Measurements from ENCODE around the gene DCP2.
"Not testable (repeated sequence)": the region's sequence is repeated elsewhere in the genome, so short reads cannot be mapped to it uniquely, and the experiment has no call there.

DCP2 gene

GRCh38 chr5:112976432-112977309 lies at the start of gene DCP2:
TSS of gene DCP2 (plus strand) at chr5:112976798. CDS start at chr5:112976934, 136 bp downstream.
- peak; percentile 93 for DNase-seq

DNA sequence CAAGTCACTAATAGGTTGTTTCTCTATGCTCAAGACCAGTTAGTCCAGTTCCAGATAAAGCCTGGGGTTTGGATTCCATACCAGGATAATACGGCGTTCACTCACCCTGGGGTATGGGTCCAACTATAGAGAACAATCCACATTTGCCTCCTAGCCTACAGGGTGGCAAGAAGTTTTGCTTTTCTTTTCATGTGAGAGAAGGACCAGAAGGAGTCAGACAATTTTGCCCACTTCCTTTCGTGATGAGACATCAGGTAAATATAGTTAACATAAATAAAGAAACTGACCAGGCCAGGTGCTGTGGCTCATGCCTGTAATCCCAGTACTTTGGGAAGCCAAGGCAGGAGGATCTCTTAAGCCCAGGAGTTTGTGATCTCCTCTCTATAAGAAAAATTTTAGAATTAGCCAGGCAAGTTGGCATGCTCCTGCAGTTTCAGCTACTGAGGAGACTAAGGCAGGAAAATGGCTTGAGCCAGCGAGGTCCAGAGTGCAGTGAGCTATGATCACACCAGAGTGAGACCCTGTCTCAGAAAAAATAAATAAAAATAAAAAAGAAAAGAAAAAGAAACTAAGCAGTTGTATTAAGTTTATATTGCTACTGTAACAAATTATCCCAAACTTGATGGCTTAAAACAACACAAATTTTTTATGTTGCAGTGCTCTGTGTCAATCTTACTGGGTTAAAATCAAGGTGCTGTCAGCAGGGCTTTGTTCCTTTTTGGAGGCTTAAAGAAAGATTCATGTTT lies 47.1 kb upstream of the DCP2 start:
- DNase-seq: no peak

- no peak for DNase-seq
Observed at GRCh38 chr5:112930082-112930344, 46.6 kb upstream of the DCP2 start.

DNA sequence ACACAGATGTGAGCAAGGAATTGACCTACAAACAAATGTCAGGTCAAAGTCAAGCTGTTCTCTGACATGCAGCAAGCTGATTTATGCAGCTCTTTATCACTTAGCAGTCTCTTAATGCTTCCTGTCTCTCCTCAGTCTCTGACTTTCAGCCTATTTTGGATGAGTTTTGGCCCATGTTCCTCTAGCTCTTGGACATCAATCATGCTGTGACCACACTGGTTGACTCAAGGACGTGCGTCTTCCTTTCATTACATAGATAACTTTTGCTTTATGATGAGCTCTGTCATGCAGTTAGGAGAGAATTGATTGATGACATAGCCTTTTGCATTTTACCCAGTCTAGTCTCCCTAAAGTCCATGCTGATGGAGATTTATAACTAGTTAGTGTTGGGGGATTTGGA lies 45.1 kb upstream of the DCP2 start:
- no peak for DNase-seq

GRCh38 chr5:112933105-112933504 lies 43.5 kb upstream of the DCP2 start:
- no peak for DNase-seq

DNA sequence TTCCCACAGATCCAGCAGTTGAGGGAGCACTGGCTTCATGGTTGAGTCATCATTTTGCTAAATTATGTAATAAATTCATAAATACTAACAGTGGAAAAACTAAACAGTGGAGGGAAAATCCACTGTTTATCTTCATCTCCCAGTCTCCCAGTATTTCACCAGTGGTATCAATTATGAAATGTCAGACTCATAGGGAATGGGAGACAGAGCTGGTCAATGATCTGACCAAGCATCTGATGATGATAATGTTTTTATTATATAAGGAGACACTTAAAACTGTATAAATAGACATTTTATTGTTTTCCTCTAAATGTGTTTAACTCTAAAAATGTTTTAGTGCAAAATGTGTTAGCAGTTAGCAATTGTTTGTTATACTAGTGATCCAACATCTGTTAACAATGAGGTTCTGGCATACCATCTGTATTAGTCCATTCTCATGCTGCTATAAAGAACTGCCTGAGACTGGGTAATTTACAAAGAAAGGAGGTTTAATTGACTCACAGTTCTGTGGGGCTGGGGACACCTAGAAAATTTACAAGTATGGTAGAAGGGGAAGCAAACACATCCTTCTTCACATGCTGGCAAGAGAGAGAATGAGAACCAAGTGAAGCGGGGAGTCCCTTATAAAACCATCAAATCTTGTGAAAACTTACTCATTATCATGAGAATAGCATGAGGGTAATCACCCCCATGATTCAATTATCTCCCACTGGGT lies 42.8 kb upstream of the DCP2 start:
- no peak for DNase-seq

- DNase-seq: no peak
Observed at GRCh38 chr5:112934366-112934663, 42.3 kb upstream of the DCP2 start.

GRCh38 chr5:112935675-112936074 lies 40.9 kb upstream of the DCP2 start:
- DNase-seq: no peak

DNA sequence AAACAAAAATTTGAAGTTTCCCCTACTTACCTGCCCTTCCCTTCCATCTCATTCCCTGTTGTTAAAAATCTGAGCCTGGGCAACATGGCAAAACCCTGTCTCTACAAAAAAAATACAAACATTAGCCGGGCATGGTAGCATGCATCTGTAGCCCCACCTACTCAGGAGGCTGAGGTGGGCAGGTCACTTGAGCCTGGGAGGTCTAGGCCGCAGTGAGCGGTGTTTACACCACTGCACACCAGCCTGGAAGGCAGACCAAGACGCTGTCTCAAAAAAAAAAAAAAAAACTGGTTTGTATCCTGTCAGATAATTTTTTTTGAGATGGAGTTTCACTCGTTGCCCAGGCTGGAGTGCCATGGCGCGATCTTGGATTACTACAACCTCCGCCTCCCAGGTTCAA lies 38.3 kb upstream of the DCP2 start:
- DNase-seq: no peak

GRCh38 chr5:112940670-112941069 lies 35.9 kb upstream of the DCP2 start:
- DNase-seq: no peak

DNA sequence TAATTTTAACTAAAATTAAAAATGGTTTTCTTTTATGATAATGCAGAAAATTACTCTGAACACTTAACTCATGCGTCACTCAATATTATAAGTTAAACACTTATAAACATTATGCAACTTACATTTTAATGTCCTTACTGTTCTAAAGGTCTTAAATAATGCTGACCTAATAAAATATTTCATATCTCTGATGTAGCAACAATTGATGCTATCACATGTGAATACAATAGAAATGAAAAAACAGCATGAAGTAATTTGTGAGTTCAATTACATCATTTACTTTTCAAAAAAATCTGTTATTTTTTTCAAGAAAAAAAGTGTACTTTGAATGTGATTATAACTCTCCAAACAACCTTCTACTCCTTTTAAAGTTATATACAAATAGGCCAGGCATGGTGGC lies 28.1 kb upstream of the DCP2 start:
- no peak for DNase-seq

GRCh38 chr5:112951124-112951702 lies 25.4 kb upstream of the DCP2 start:
- DNase-seq: no peak

- no peak for DNase-seq
Observed at GRCh38 chr5:112956606-112957005, 20.0 kb upstream of the DCP2 start.

DNA sequence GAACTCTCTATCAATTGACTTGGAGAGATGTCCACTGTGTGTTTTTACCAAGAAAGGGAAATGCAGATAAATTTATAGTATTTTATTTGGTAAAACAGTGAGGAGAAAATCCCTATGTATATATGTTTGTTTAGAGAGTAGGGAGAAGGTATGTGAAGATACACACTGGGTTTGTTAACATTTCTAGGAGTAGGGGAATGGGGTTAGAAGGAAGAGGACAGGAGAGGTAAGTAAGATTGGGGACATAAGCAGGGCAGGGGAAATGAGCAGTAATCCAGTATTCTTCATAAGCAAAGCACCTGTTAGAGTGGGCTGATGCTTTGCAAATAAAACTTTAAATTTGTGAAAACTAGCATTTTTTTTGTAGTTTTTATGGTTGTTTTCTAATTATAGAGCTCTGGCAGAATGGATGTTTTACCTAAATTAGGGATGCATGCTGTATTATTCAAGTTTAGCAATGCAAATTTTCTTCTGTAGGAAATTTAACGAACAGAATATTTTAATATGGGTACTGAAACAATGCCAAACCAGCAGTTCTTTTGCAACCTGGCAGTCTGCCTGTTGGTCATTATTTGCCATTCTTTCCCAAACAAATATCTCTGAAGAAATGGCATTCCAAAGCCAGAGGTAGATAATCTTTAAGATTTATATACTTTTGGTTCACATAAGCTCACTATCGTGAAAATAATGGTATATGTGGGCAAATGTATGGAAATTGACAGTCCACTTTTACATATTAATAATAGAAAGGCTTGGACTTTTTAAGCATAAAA lies 19.4 kb upstream of the DCP2 start:
- no peak for DNase-seq

GRCh38 chr5:112958093-112959088 lies 18.2 kb upstream of the DCP2 start:
- DNase-seq: no peak

- not testable (repeated sequence) for DNase-seq
Observed at GRCh38 chr5:112959872-112960271, 16.7 kb upstream of the DCP2 start.

- no peak for DNase-seq
Observed at GRCh38 chr5:112960315-112960714, 16.3 kb upstream of the DCP2 start.

- no peak for DNase-seq
Observed at GRCh38 chr5:112960863-112961504, 15.6 kb upstream of the DCP2 start.

DNA sequence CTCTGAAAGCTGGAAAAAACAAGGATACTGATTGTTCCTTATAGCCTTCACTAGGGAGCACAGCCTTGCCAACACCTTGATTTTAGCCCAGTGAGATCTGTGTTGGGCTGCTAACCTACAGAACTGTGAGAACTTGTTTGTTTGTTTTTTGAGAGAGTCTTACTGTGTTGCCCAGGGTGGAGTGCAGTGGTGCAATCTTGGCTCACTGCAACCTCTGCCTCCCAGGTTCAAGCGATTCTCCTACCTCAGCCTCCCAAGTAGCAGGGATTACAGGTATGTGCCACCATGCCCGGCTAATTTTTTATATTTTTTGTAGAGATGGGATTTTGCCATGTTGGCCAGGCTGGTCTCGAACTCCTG lies 13.2 kb upstream of the DCP2 start:
- not testable (repeated sequence) for DNase-seq

GRCh38 chr5:112965733-112966306 lies 10.8 kb upstream of the DCP2 start:
- no peak for DNase-seq

Measured in NK-92 treated with Interleukin-12 subunit alpha and Interleukin-12 subunit beta, amount 100 ng/mL, for 24 hours (cell line).